ENCODE measurements around the gene CSDE1.

DNA sequence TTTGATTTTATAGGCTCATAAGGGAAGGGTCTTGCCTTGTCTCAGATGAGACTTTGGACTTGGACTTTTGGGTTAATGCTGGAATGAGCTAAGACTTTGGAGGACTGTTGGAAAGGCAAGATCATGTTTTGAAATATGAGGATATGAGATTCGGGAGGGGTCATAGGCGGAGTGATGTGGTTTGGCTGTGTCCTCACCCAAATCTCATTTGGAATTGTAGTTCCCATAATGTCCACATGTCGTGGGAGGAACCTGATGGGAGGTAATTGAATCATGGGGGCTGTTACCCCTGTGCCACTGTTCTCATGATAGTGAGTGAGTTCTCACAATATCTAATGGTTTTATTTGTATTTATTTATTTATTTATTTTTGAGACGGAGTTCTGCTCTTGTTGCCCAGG lies 6.9 kb upstream of the CSDE1 start:
- TF ChIP-seq POLR2AphosphoS5 (IDR thresholded peaks at IDR 0.05; ENCODE audit: low read depth, low read length) (no peak), POLR2A (IDR thresholded peaks at IDR 0.05; ENCODE audit: low read depth, low read length) (no peak), TAF1 (IDR thresholded peaks at IDR 0.05; ENCODE audit: borderline replicate concordance, low read depth, low read length) (no peak)
